HEK293 (cell line): ENCODE results near the gene UBASH3B.

Source experiments
- MZF1 ChIP-seq: fragments of 450-650 bp; formaldehyde crosslinking; IDR thresholded peaks from 2 replicates; pipeline ENCODE4 v1.5.1; 2017; ENCODE audit warnings: missing biosample characterization, missing genetic modification characterization, borderline replicate concordance
- ZNF266 ChIP-seq: fragments of 450-650 bp; formaldehyde crosslinking; IDR thresholded peaks from 2 replicates; pipeline ENCODE4 v1.5.1; 2016; ENCODE audit warnings: missing biosample characterization, missing genetic modification characterization, low read depth
- ZNF747 ChIP-seq: fragments of 450-650 bp; formaldehyde crosslinking; IDR thresholded peaks from 2 replicates; pipeline ENCODE4 v1.5.1; 2016; ENCODE audit warnings: missing biosample characterization, missing genetic modification characterization
- ZNF785 ChIP-seq: fragments of 450-650 bp; formaldehyde crosslinking; IDR thresholded peaks from 2 replicates; pipeline ENCODE4 v1.5.1; 2016; ENCODE audit warnings: missing biosample characterization, missing genetic modification characterization
- TF ChIP-seq, protein P1 (sequence below): fragments of 450-650 bp; formaldehyde crosslinking; IDR thresholded peaks from 2 replicates; pipeline ENCODE4 v1.5.1; 2016; ENCODE audit warnings: missing biosample characterization, missing genetic modification characterization

DNA sequence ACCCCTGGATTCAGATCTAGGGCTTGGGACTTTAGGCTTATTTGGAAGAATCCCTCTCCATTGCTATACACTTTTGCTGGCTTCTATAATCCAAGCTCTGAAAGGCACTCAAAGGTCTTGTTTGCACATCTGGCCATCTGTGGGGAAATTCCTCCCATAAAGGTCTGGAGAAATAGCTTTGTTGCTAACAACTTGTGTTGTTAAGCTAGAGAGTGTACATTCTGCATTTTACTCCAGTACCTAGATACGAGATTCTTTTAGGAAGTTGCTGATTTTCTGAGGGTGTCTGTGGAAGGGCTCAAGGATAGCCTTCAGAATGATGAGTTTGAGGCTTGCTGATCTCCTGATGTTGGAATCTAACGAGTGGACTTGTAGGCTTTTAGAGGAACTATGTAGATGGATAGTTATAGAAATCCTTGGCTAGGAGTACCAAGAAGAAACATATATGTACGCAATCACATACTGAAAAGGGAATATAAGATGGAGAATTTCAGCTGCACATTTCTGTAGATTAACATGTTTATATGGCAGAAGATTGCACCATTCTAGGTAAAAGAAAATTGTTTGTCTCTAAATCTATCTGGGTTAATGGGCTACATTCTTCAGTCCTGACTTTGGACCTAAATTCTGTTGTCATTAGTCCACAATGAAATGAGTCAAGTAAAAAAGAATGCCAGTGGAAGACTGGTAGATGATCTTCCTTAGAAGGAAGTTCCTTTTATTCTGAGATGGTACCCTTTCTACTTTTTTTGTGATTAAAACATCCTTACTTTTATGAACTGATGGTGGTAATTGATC is 51.0 kb downstream of the UBASH3B start:
- TF ChIP-seq ZNF785, result no peak
- TF ChIP-seq, protein P1, sequence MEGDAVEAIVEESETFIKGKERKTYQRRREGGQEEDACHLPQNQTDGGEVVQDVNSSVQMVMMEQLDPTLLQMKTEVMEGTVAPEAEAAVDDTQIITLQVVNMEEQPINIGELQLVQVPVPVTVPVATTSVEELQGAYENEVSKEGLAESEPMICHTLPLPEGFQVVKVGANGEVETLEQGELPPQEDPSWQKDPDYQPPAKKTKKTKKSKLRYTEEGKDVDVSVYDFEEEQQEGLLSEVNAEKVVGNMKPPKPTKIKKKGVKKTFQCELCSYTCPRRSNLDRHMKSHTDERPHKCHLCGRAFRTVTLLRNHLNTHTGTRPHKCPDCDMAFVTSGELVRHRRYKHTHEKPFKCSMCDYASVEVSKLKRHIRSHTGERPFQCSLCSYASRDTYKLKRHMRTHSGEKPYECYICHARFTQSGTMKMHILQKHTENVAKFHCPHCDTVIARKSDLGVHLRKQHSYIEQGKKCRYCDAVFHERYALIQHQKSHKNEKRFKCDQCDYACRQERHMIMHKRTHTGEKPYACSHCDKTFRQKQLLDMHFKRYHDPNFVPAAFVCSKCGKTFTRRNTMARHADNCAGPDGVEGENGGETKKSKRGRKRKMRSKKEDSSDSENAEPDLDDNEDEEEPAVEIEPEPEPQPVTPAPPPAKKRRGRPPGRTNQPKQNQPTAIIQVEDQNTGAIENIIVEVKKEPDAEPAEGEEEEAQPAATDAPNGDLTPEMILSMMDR (tag by site-specific recombination), result no peak
- TF ChIP-seq ZNF266, result no peak
- TF ChIP-seq MZF1, result no peak
- no peak for TF ChIP-seq ZNF747 (tag by site-specific recombination)
